ENCODE results near the gene UBALD2.

GRCh38 chr17:76296186-76296585 is 31.0 kb downstream of the UBALD2 start:
- TF ChIP-seq CTCF (conservative IDR thresholded peaks at IDR 0.05 in 1 of 2, IDR thresholded peaks at IDR 0.05 in 1 of 2; ENCODE audit: extremely low read depth in 1 of 2, insufficient read depth in 1 of 2, low read depth in 1 of 2, low read length in 2 of 2): no peak
- TF ChIP-seq EZH2 (IDR thresholded peaks at IDR 0.05; ENCODE audit: borderline replicate concordance, low read length): no peak
